Panc1 (cell line): ENCODE measurements around the gene TANGO6.

Experiments
- CTCF ChIP-seq: fragments of 450-650 bp; IDR thresholded peaks from 2 replicates; pipeline ENCODE4 v1.5.1; 2017; ENCODE audit warnings: mild to moderate bottlenecking
- POLR2AphosphoS5 ChIP-seq: IDR thresholded peaks from 2 replicates; pipeline ENCODE4 v1.6.1; 2012; ENCODE audit warnings: mild to moderate bottlenecking, low read depth, low read length, moderate library complexity
- REST ChIP-seq, 2 experiments: IDR thresholded peaks; 2 replicates each; pipeline ENCODE4 v1.6.1; 2011 to 2012; ENCODE audit warnings: low read depth in 2 of 2, control low read depth in 1 of 2, low read length in 1 of 2, mild to moderate bottlenecking in 1 of 2, moderate library complexity in 1 of 2; ENCODE audit not compliant: insufficient read depth in 1 of 2
- TCF7L2 ChIP-seq: IDR thresholded peaks from 2 replicates; pipeline ENCODE4 v1.6.1; 2011; ENCODE audit warnings: mild to moderate bottlenecking, low read depth, low read length, inconsistent platforms

- no peak for TF ChIP-seq CTCF
- TF ChIP-seq POLR2AphosphoS5 = no peak
- no peak for TF ChIP-seq TCF7L2
- no peak for TF ChIP-seq REST (IDR thresholded peaks at IDR 0.05; ENCODE audit: insufficient read depth in 1 of 2, low read depth in 2 of 2, low read length in 1 of 2)
Observed at GRCh38 chr16:68940816-68941215, 97.5 kb downstream of the TANGO6 start.
